ENCODE measurements around the gene MKNK1.
A peak's percentile ranks its signal among the peaks of the same experiment; 100 is the strongest.
"Not testable (repeated sequence)": the region's sequence is repeated elsewhere in the genome, so short reads cannot be mapped to it uniquely, and the experiment has no call there.

The MKNK1 gene

DNA sequence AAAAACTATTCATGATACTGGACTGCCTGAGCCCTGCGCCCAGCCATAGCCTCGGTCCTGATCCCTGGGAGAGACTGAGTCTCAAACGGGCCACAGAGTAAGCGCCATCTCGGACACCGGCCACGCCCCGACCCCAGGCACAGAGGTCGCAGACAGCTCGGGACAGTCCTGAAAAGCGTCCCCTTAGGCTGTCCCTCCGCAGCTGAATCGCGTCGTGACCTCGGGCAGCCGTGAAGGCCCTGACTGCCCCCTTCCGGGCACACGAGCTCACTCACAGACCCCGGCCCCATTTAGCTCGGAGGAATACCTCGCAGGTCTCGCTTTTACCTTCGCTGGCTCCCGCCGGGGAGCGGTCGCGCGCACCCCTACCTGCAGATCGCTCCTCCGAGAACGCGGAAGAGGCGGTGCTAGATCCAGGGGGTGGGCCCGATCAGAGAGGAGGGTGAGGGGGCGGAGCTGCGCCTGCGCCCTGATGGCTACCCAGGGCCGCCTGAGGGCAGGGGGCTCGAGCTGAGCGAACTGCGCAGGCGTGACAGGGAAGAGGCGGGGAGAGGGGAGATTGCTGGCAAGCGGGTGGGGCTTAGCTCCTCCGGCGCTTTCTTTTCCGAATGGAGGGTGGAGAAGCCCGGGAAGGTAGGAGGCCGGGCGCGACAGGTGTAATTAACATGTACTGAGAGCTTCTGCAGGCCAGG is at the start of gene MKNK1:
MKNK1 (minus strand) TSS at position 411 of the 692 bp plus-strand sequence. CDS start 20,941 bp downstream, outside the sequence.
- DNase-seq, result peak; percentile 98

DNA sequence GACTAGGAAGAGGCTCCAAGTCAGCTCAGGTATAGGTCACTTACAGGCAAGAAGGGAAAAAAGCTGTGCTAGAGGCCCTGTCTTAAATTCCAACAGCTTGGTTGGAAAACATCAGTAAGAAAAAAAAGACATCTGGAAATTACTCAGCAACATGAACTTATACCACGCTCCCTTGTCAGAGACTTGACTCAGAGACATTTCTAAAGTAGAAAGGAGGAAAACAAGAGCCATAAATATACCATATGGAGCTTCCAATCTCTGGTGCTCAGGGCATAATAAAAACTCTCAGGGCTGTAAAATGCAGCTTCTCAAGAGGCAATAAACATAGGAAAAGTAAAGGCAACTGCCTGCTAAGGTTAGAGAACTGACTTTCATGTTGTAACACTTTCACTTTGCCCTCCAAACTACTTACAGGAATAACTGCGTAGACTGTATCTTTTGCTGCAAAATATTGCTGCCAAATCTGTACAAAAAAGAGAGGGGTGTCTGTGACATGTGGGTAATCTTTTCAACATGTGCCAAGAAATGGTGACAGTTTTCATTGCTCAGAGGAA is 49.4 kb upstream of the MKNK1 start:
- DNase-seq, result no peak

- no peak for DNase-seq
Observed at GRCh38 chr1:46652321-46653100, 48.4 kb upstream of the MKNK1 start.

- DNase-seq, result not testable (repeated sequence)
Observed at GRCh38 chr1:46651152-46651551, 47.1 kb upstream of the MKNK1 start.

- DNase-seq, result no peak
Observed at GRCh38 chr1:46650491-46650890, 46.4 kb upstream of the MKNK1 start.

DNA sequence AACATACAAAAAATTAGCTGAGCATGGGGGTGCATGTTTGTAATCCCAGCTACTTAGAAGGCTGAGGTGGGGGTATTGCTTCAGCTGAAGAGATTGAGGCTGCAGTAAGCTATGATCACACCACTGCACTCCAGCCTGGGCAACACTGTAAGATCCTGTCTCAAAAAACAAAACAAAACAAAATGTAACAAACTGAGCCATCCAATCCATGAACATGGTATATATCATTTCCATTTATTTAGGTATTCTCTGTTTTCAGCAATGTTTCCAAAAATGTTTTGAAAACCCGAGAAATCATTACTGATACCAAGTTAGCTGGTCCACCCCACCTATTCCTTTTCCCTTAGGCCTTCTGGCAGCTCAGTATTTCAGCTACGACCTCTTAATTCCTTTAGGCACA is 45.7 kb upstream of the MKNK1 start:
- DNase-seq, result no peak

DNA sequence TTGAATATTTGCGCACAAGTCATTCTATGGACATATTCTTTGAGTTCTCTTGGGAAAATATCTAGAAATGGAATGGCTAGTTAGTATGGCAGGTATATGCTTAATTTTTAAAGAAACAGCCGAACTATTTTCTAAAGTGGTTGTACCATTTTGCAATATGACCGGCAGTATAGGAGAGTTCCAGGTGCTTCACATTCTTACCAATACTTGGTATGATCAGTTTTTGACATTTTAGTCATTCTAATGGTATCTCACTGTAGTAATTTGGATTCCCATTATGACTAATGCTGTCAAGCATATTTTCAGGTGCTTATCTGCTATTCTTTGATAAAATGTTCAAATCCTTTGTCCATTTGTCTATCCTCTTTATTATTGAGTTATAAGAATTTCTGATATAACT is 43.5 kb upstream of the MKNK1 start:
- no peak for DNase-seq

DNA sequence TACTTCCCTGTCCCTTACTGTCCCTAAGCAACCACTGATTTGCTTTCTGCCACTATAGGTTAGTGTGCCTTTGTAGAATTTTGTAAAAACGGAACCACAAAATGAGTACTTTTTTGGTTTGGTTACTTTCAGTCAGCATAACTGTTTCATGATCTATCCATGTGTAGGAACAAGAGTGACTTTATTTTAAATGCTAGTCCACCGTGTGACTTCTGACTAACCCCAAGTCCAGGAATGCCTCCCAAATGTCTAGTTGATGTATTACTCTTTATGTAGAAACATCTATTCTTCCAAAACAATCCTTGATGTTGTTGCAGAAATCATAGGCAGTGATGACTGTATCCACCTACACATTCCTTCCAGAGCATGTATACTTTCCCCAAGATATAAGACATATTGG is 42.8 kb upstream of the MKNK1 start:
- no peak for DNase-seq

DNA sequence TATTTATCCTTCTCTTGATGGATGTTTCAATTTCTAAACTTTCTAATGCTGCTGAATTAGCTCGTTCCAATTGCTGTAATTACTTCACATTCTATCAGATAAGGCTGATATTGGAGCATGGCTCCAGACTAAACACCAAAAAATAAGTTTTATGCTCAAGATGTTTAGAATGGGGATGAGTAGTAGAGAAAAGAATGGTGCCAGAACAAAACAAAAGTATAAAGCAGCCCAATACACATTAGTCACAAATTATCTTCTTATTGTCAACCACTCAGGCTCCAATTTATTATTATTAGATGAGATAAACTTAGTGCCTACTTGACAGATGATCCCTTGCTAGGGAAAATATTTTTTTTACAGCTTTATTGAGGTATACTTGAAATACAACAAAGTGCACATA is 42.3 kb upstream of the MKNK1 start:
- DNase-seq, result no peak

DNA sequence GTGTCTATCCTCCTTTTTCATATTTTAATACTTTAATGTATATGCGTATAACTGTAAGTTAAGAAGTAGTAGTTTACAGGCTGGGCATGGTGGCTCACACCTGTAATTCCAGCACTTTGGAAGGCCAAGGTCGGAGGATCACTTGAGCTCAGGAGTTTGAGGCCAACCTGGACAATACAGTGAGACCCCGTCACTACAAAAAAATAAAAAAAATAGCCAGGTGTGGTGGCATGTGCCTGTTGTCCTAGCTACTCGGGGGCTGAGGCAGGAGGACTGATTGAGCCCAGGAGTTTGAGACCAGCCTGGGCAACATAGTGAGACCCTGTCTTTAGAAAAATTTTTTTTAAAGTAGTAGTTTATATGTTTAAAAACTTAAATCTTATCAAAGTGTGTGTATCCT is 41.7 kb upstream of the MKNK1 start:
- no peak for DNase-seq

GRCh38 chr1:46643368-46643775 is 39.3 kb upstream of the MKNK1 start:
- no peak for DNase-seq

DNA sequence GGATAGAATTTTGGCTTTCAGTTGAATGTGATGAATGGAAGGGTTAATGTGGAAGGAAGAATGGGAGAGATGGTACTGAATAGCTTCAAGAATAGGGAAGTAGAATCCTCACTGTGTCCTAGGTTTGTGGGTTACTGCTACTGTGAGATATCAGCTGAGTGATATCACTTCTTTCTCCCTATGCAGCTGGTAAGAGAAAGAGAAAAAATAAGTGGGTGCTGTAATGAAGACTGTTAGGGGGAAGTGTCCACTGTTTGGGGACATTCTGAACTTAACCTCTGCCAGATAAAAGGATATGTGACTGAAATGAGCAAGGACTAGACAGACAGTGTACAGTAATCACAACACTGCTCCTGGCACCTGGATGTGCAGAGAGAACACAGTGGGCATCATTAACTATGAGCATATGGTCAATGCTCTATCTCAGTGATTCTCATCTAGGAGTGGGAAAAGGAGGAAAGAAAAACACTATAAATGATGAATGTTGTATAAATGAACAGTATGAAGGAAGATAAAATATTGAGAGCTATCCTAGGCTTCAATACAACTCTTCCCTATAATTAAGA is 38.1 kb upstream of the MKNK1 start:
- DNase-seq, result no peak

DNA sequence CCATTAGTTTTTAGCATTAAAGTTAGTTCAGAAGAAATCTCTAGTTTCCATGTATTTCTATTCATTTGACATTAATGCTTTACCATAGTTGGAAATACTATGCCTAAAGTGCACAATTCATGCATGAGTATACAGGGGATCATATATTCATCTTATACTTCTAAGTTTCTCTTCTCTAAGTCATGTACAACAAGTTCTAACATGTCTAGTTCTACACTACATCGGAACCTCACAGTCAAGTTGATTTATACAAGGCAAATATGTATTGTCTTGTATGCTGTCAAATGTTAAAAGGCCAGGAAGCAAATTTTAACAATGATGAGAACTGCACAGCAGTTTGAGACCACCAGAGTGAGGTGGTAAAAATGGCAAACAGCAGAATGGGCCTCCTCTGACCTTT is 35.5 kb upstream of the MKNK1 start:
- no peak for DNase-seq

DNA sequence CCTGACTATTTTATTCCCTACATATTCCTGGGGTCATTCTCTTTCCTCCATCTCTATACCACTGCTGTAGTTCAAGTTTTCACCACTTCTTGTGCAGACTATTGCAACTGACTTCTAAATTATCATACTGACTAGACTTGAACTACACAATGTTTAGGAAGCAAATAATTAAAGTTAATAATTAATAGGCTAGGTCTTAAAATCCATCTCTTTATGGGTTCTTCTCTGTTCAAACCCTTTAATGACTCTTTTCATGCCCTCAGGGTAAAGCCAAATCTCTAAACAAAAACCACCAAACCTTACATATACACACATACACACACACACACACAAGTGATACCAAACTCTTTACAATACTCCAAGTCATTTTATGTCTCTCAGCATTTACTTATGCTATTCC is 34.9 kb upstream of the MKNK1 start:
- no peak for DNase-seq

DNA sequence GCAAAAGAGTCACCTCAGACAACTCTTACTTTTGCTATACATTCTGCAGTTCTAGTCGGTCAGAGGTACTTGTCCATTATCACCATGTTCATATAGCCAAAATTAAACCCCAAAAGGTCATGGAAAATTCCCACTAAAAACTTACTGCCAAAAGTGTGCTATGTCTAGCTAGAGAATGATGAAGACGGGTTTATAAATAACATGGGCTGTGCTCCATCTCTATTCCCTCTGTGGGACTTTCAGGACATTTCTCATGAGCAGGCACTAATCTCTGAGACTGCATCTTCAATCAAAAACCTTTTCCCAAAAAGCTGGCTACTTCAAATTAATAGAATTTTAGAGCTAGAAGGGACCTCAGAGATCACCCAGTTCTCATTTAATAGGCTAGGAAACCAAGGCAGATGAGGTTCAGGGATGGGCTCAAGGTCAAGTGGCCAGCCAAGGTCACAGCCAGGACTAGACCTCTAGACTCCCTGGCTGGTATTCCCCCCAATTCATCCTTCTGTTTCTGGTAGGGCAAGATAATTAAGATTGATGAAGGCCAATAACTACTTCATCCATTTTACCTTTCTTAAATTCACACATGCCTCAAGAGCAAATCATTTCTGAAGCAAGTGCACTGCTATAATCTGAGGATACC is 33.5 kb upstream of the MKNK1 start:
- no peak for DNase-seq

DNA sequence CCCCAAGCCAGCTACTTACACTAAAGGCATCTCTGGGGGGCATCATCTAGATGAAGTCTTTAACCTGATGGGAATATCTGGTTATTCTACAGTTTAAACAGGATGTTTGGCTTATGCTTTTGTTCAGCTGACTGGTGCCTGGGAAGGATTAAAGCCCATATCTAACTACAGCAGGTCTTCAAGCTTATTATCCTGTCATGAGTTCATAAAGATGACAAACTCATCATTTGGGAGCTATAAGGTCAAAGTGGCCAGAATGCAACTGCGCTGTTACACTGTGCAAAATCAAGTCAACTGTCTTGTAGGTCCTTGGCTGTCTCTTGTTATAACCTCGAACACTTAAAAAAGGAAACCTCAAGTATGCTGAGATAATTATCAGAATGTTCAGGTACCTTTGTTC is 31.1 kb upstream of the MKNK1 start:
- no peak for DNase-seq

GRCh38 chr1:46630719-46631118 is 26.7 kb upstream of the MKNK1 start:
- DNase-seq, result no peak

DNA sequence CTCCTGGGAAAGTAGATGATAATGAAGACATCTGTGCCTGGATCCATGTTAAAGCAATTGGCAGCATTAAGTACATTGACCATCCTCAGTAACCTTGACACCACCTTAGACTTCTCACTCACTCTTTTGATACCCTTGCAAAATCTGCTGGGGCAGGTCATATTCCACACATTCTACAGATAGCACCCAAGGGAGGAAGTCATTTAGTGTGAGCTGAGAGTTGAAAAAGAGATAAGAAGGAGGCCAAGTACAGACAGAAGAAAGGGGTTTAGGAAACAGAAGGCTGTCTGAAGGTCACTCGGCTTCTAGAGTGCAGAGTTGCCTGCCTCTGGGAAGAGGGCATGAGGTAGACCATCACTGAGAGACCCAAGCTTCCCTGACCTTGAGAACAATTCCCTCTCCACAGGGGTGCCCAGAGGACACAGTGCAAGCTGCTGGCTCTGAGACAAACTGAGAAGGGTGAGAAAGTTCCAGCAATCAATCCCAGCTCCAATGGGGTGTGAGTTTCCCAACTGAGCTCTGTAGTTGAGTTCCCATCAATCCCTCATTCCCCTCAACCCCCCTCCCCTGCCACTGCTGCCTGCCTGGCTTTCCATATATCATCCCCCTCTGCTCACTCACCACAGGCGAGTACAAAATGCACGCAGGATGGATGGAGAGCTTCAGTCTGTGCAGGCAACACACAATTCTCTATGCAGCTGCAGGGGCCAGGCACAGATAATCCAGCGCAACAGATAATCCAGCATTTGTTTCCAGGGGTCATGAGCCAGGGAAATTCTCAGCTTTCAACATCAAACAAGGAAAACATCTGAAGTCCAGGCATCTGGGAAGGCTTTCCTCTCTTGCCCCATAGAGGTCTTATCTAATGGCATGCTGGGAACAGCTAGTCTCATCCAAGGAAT is 19.9 kb upstream of the MKNK1 start:
- DNase-seq, result no peak

GRCh38 chr1:46622344-46622743 is 18.3 kb upstream of the MKNK1 start:
- DNase-seq, result no peak

- no peak for DNase-seq
Observed at GRCh38 chr1:46621930-46622329, 17.9 kb upstream of the MKNK1 start.

DNA sequence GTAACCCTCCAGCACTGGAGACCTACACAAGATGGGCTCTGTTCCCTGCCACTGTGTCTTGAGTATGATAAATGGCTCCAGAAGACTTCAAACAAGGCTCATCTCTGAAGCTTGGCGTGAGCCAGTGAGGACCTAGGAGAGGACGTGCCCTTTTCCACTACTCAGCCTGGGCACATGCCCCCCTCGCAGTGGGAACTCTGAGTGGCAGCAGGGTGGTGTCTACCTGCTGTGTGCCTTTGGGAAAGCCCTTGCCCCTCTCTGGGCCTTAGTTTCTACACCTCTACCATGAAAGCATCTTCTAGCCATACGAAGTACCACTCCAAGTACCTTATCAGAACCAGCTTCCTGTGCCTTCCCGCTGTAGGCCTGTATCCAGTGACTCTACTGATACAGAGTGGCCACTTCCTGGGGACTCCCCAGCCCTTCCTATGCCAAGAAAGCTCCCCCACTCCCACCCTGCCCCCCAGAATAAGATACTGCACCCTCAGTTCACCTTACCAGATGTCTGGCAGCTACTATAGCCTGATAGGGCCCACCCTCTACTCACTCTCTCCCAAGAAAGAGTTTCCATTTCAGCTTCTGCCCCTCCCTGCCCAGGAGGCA is 15.7 kb upstream of the MKNK1 start:
- DNase-seq, result no peak

Data from activated naive CD4-positive, alpha-beta T cell treated with Interleukin-2 at 50 U/mL for 16 hours (primary cell).